Stomach (tissue), 9 donors: ENCODE measurements around the gene ZFHX2. TPM values are rescaled to one million over a fixed set of nuclear protein-coding genes. Genes with fewer than 3 reads are reported as not detected.
"Not testable (repeated sequence)": the region's sequence is repeated elsewhere in the genome, so short reads cannot be mapped to it uniquely, and the experiment has no call there.

Experiments
- DNase-seq, 2 donors: peaks; one replicate each; pipeline versions ENCODE4 v3.0.0 to v3.0.0-alpha.2; 2013 to 2019
- H3K27ac ChIP-seq, 5 donors: fragments of 200-600 bp in 4 of 5; sonication (generic) in 4 of 5; one replicate each; pipeline ENCODE4 v1.5.1; 2013 to 2019; ENCODE audit warnings: mild to moderate bottlenecking in 1 of 5, moderate library complexity in 1 of 5
- H3K27me3 ChIP-seq, 3 donors: fragments of 200-600 bp; sonication (generic); one replicate each; pipeline ENCODE4 v1.5.1; 2017 to 2019; ENCODE audit warnings: mixed run types in 1 of 3
- H3K36me3 ChIP-seq, 4 donors: fragments of 200-600 bp; sonication (generic); 1 replicate in 3 of 4; 2 replicates in 1 of 4; pipeline ENCODE4 v1.5.1; 2016 to 2019
- H3K4me1 ChIP-seq, 4 donors: fragments of 200-600 bp; sonication (generic); one replicate each; pipeline ENCODE4 v1.5.1; 2016 to 2019
- H3K4me3 ChIP-seq, 4 donors: fragments of 200-600 bp; sonication (generic) in 3 of 4; one replicate each; pipeline ENCODE4 v1.5.1; 2016 to 2019; ENCODE audit warnings: mild to moderate bottlenecking in 1 of 4
- H3K9me3 ChIP-seq, 4 donors: fragments of 200-600 bp; sonication (generic); one replicate each; pipeline ENCODE4 v1.5.1; 2016 to 2019
- EP300 ChIP-seq: sonication (generic); formaldehyde crosslinking; IDR thresholded peaks from one replicate; pipeline ENCODE4 v1.6.1; 2017; ENCODE audit warnings: antibody characterized with exemption
- POLR2A ChIP-seq, 4 donors: fragments of 450-650 bp; IDR thresholded peaks; one replicate each; pipeline ENCODE4 v1.6.1; 2016; ENCODE audit warnings: antibody characterized with exemption in 4 of 4, control low read depth in 2 of 4, mild to moderate bottlenecking in 1 of 4, moderate library complexity in 1 of 4
- POLR2AphosphoS5 ChIP-seq, 3 donors: sonication (generic); formaldehyde crosslinking; IDR thresholded peaks; one replicate each; pipeline ENCODE4 v1.6.1; 2016; ENCODE audit warnings: antibody characterized with exemption in 3 of 3
- WGBS, 5 donors: extraction: QIAGEN DNeasy Blood & Tissue Kit in 3 of 5; methylation state at CpG; one replicate each; pipeline versions ENCODE4 v1.1.5 to v1.1.7; 2013 to 2018; 5-methylcytosine and 5-hydroxymethylcytosine counted together
- intact Hi-C: fragments of 100-400 bp; cut with DNase I; formaldehyde crosslinking; loops from one replicate; pipeline ENCODE4 v1.15.1; 2023; ENCODE audit warnings: low total_unique reads
- polyA plus RNA-seq, 3 donors: library from polyadenylated mRNA; stranded (reverse); fragments of 200-250 nt; gene quantifications; one replicate each; pipeline ENCODE4 v1.2.3, GENCODE V29; 2013
- total RNA-seq, 5 donors: library from RNA; depleted of rRNA; stranded (reverse); fragments of >200 nt; gene quantifications; one replicate each; pipeline versions ENCODE4 v1.1.0 to v1.2.3, GENCODE V29; 2014 to 2016
- TF ChIP-seq, protein P1 (sequence below), 7 experiments: fragments of 450-650 bp in 4 of 7; fragments of 200-600 bp in 3 of 7; sonication (generic) in 3 of 7; IDR thresholded peaks; one replicate each; pipeline ENCODE4 v1.5.1; 2016 to 2019; ENCODE audit warnings: antibody characterized with exemption in 7 of 7, control low read depth in 2 of 7, mild to moderate bottlenecking in 1 of 7
- donor health status: healthy with polysubstance abuse.
- donor health status: Bipolar disorder and iron deficiency.
- donor health status: healthy.

ZFHX2 gene
- total and polyA plus RNA-seq, 8 donors = under 0.01 to 2.9 (median 0.68) TPM; not detected in 1

DNA sequence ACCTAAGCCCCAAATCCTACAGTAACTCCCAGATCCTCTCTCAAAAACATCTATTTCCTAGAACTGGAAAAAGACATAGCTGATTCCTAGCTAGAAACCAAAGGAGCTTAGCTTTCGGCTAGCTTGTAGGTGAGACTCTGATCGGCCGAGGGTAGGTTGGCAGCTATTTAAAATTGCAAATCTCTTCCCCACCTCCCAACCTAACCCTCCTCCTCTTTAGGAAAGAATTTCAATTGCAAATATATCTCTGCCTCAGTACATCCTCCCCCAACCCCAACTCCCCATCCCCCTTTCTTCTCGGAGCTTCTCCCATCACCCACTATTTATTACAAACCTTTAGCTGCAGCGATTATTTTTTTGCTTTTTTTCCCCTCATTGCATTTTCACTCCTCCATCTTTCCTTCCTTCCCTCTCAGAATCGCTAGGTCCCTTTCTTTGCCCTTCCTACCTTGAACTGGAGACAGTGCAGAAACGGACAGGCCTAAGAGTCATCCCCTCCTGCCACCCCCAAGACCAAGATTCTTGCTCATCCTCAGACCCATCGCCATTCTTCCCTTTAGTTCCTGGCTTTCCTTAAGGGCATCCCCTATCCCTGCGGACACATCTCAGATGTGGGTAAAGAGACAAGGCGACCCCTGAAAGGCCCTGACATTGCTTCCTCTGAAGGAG lies 13.4 kb downstream of the ZFHX2 start:
- TF ChIP-seq EP300 (no peak), POLR2A (IDR thresholded peaks at IDR 0.05) (no peak), POLR2AphosphoS5 (IDR thresholded peaks at IDR 0.05) (no peak)
- TF ChIP-seq, protein P1, sequence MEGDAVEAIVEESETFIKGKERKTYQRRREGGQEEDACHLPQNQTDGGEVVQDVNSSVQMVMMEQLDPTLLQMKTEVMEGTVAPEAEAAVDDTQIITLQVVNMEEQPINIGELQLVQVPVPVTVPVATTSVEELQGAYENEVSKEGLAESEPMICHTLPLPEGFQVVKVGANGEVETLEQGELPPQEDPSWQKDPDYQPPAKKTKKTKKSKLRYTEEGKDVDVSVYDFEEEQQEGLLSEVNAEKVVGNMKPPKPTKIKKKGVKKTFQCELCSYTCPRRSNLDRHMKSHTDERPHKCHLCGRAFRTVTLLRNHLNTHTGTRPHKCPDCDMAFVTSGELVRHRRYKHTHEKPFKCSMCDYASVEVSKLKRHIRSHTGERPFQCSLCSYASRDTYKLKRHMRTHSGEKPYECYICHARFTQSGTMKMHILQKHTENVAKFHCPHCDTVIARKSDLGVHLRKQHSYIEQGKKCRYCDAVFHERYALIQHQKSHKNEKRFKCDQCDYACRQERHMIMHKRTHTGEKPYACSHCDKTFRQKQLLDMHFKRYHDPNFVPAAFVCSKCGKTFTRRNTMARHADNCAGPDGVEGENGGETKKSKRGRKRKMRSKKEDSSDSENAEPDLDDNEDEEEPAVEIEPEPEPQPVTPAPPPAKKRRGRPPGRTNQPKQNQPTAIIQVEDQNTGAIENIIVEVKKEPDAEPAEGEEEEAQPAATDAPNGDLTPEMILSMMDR (IDR thresholded peaks at IDR 0.05) = no peak
- Histone ChIP-seq H3K36me3 (peaks cover 0 to 11% (median 5%) of the 10 kb centered on the region in 4 donors), H3K4me3 (no peak overlapping the region), H3K4me1 (peaks cover 0 to 10% (median 0%) of the 10 kb centered on the region in 4 donors), H3K9me3 (no peaks in the 10 kb centered on the region), H3K27ac (no peak overlapping the region), H3K27me3 (no peaks in the 10 kb centered on the region)
- 67 to 74% (median 71%) methylated on average over 10 of the region's 10 CpGs for WGBS, 5 donors
- intact Hi-C loops = no loop called here
- no peak for DNase-seq

DNA sequence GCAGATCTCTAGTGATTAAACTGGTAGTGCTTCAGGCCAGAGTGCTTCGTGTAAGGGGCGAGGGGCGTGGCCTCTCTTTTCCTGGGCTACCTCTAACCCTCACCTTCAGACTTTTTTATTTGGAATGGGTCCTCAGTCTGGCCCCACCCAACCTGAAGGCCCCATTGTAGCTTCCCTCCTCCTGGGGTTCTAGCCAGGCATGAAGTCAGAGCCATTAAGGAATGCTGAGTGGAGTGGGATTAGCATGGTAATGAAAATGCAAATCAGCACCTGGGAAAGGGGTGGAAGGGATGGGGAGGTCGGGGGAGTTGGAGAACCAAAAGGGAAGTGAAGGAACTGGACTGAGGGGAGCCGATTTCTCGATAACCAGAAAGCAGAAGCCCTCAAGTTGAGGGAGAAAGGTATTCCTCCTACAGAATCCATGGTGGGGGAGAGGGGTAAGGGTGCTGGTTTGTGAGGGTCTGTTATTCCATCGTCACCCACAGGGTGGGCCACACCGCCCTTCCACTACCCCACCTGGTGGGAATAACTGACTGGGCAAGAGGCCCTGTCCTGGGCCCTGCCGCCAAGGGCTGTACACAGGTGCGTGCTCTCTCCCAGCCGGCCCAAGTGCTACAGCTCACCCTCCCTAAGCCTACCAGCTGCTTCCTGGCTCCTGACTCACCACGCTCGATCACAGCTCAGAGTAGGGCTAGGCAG lies 14.1 kb downstream of the ZFHX2 start:
- no peak for TF ChIP-seq POLR2A (IDR thresholded peaks at IDR 0.05)
- TF ChIP-seq POLR2AphosphoS5 (IDR thresholded peaks at IDR 0.05) = no peak
- no peak for TF ChIP-seq EP300
- TF ChIP-seq, protein P1 (IDR thresholded peaks at IDR 0.05) = no peak
- no peak for DNase-seq
- Histone ChIP-seq H3K9me3 (no peaks in the 10 kb centered on the region), H3K27me3 (no peaks in the 10 kb centered on the region), H3K4me1 (peaks cover 0 to 10% (median 0%) of the 10 kb centered on the region in 4 donors), H3K36me3 (peaks cover 0 to 11% (median 5%) of the 10 kb centered on the region in 4 donors), H3K4me3 (no peak overlapping the region), H3K27ac (no peak overlapping the region)
- intact Hi-C loops = no loop called here
- WGBS, 5 donors = 56 to 67% (median 62%) methylated on average over 12 to 13 of the region's 13 CpGs

DNA sequence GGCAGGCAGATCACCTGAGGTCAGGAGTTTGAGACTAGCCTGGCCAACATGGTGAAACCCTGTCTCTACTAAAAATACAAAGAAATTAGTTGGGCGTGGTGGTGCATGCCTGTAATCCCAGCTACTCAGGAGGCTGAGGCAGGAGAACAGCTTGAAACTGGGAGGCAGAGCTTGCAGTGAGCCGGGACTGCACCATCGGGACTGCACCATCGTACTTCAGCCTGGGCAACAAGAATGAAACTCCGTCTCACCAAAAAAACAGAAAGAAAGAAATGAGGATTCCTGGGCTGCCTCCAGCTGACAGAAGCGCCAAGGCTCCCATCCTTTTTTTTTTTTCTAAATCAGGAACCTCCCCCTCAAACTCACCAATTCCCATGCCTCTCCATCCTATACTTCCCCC lies 14.7 kb downstream of the ZFHX2 start:
- 88 to 93% (median 90%) methylated on average over 6 of the region's 6 CpGs for WGBS, 5 donors
- H3K27me3 ChIP-seq, DNase-seq, H3K4me3 ChIP-seq, H3K9me3 ChIP-seq, H3K27ac ChIP-seq, H3K4me1 ChIP-seq, intact Hi-C loops: not testable (repeated sequence)
- peaks cover 0 to 11% (median 5%) of the 10 kb centered on the region in 4 donors for H3K36me3 ChIP-seq

DNA sequence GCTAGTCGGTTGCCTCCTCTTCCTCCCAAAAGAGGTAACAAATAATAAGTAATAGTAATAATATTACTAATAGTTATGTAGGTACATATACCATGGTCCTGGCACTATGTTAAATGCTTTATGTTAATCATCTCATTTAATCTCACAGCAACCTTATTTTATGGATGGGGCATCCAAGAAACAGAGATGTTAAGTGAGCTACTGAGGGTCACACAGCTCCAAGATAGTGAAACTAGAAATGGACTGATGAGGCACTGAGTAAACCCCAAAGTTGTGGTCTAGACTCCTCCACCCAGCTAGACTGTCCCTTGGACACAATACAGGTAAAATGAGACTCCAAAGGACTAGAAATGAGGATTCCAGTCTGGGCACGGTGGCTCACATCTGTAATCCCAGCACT lies 15.1 kb downstream of the ZFHX2 start:
- TF ChIP-seq POLR2A (IDR thresholded peaks at IDR 0.05) (no peak), POLR2AphosphoS5 (IDR thresholded peaks at IDR 0.05) (no peak), EP300 (no peak)
- TF ChIP-seq, protein P1 (IDR thresholded peaks at IDR 0.05) = no peak
- Histone ChIP-seq H3K27me3 (no peaks in the 10 kb centered on the region), H3K4me3 (no peak overlapping the region), H3K9me3 (no peaks in the 10 kb centered on the region), H3K27ac (no peak overlapping the region), H3K36me3 (peaks cover 0 to 11% (median 5%) of the 10 kb centered on the region in 4 donors), H3K4me1 (peaks cover 0 to 10% (median 0%) of the 10 kb centered on the region in 4 donors)
- intact Hi-C loops = no loop called here
- no peak for DNase-seq
- WGBS, 5 donors = 86 to 96% (median 88%) methylated on average over 2 of the region's 2 CpGs
